ENCODE measurements around the gene LRBA.

GRCh38 chr4:150348079-150348478 is 667.0 kb downstream of the LRBA start:
- TF ChIP-seq, protein P1, sequence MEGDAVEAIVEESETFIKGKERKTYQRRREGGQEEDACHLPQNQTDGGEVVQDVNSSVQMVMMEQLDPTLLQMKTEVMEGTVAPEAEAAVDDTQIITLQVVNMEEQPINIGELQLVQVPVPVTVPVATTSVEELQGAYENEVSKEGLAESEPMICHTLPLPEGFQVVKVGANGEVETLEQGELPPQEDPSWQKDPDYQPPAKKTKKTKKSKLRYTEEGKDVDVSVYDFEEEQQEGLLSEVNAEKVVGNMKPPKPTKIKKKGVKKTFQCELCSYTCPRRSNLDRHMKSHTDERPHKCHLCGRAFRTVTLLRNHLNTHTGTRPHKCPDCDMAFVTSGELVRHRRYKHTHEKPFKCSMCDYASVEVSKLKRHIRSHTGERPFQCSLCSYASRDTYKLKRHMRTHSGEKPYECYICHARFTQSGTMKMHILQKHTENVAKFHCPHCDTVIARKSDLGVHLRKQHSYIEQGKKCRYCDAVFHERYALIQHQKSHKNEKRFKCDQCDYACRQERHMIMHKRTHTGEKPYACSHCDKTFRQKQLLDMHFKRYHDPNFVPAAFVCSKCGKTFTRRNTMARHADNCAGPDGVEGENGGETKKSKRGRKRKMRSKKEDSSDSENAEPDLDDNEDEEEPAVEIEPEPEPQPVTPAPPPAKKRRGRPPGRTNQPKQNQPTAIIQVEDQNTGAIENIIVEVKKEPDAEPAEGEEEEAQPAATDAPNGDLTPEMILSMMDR (conservative IDR thresholded peaks at IDR 0.05 in 1 of 2, IDR thresholded peaks at IDR 0.05 in 1 of 2; ENCODE audit: low read depth in 1 of 2, low read length in 2 of 2), result no peak
- no peak for TF ChIP-seq EZH2 (IDR thresholded peaks at IDR 0.05; ENCODE audit: low read length, missing control alignments)

Data from fibroblast of lung (primary cell).